Vagina (tissue), 2 donors: ENCODE results near the gene VMAC.

Experiments
- CTCF ChIP-seq, 3 experiments: fragments of 450-650 bp in 2 of 3; fragments of 200-600 bp in 1 of 3; sonication (generic) in 1 of 3; IDR thresholded peaks; one replicate each; pipeline ENCODE4 v1.5.1; 2017 to 2019; ENCODE audit warnings: antibody characterized with exemption in 3 of 3, mild to moderate bottlenecking in 2 of 3, moderate library complexity in 2 of 3
- POLR2A ChIP-seq, 2 donors: fragments of 450-650 bp; IDR thresholded peaks; one replicate each; pipeline ENCODE4 v1.6.1; 2017; ENCODE audit warnings: antibody characterized with exemption in 2 of 2, mild to moderate bottlenecking in 2 of 2, moderate library complexity in 2 of 2
- POLR2AphosphoS5 ChIP-seq, 2 donors: sonication (generic); formaldehyde crosslinking; IDR thresholded peaks; one replicate each; pipeline ENCODE4 v1.9.0; 2017; ENCODE audit warnings: antibody characterized with exemption in 2 of 2, mild to moderate bottlenecking in 2 of 2, low read depth in 1 of 2; ENCODE audit not compliant: insufficient read depth in 1 of 2

GRCh38 chr19:5893907-5894703 lies 10.6 kb upstream of the VMAC start:
- TF ChIP-seq POLR2AphosphoS5 (IDR thresholded peaks at IDR 0.05; ENCODE audit: insufficient read depth in 1 of 2, low read depth in 1 of 2) (no peak), CTCF (IDR thresholded peaks at IDR 0.05) (no peak), POLR2A (IDR thresholded peaks at IDR 0.05) (no peak)
